WTC11 (cell line): Measurements from ENCODE around the gene AQP2. TPM values are rescaled to one million over a fixed set of nuclear protein-coding genes. Genes with fewer than 3 reads are reported as not detected.

Experiments
- ATAC-seq: fragments of 200-7000 bp; cut with Tn5 transposase; 2 replicates; pipeline ENCODE4 v1.10.0; 2021; ENCODE audit warnings: mild to moderate bottlenecking, moderate library complexity
- CTCF ChIA-PET: fragments of 300-600 bp; sonication (Branson Sonifier 250); formaldehyde crosslinking; loops from one replicate; lab custom pipeline; 2021; ENCODE audit warnings: antibody characterized with exemption; lab: Charles Lee
- POLR2A ChIA-PET: fragments of 350-600 bp; sonication (Branson Sonifier 250); formaldehyde crosslinking; loops from one replicate; lab custom pipeline; 2021; ENCODE audit warnings: antibody characterized with exemption; lab: Charles Lee
- DNase-seq: peaks from one replicate; pipeline ENCODE4 v3.0.0; 2021; ENCODE audit warnings: low spot score
- H3K27ac Mint-ChIP-seq: 2 replicates; pipeline ENCODE4 v1.8.0; 2021; ENCODE audit warnings: mixed read lengths
- H3K27me3 Mint-ChIP-seq: 2 replicates; pipeline ENCODE4 v1.8.0; 2021; ENCODE audit warnings: low read depth, mild to moderate bottlenecking, moderate library complexity, mixed read lengths
- H3K36me3 Mint-ChIP-seq: 2 replicates; pipeline ENCODE4 v1.8.0; 2021; ENCODE audit warnings: mixed read lengths
- H3K4me1 Mint-ChIP-seq: 2 replicates; pipeline ENCODE4 v1.8.0; 2022; ENCODE audit warnings: mixed read lengths
- H3K4me3 Mint-ChIP-seq: 2 replicates; pipeline ENCODE4 v1.8.0; 2021; ENCODE audit warnings: mild to moderate bottlenecking, moderate library complexity, mixed read lengths
- H3K9me3 Mint-ChIP-seq: 2 replicates; pipeline ENCODE4 v1.8.0; 2021; ENCODE audit warnings: mixed read lengths
- AFF4 ChIP-seq: sonication (generic); formaldehyde crosslinking; IDR thresholded peaks from 2 replicates; pipeline ENCODE4 v1.8.1; 2023; ENCODE audit warnings: mild to moderate bottlenecking, missing genetic modification reagents, borderline replicate concordance
- ARID4B ChIP-seq: sonication (generic); formaldehyde crosslinking; IDR thresholded peaks from 2 replicates; pipeline ENCODE4 v1.8.0; 2023; ENCODE audit warnings: missing genetic modification reagents, mild to moderate bottlenecking, borderline replicate concordance
- E2F1 ChIP-seq: sonication (generic); formaldehyde crosslinking; IDR thresholded peaks from 2 replicates; pipeline ENCODE4 v1.8.0; 2022; ENCODE audit warnings: mild to moderate bottlenecking, missing genetic modification reagents
- FOXP4 ChIP-seq: sonication (generic); formaldehyde crosslinking; IDR thresholded peaks from 2 replicates; pipeline ENCODE4 v1.8.0; 2022; ENCODE audit warnings: mild to moderate bottlenecking, missing genetic modification reagents
- GABPB1 ChIP-seq: sonication (generic); formaldehyde crosslinking; IDR thresholded peaks from 2 replicates; pipeline ENCODE4 v1.8.1; 2023; ENCODE audit warnings: mild to moderate bottlenecking, missing genetic modification reagents
- HMGA2 ChIP-seq: fragments of 250-450 bp; sonication (Bioruptor Pico); IDR thresholded peaks from 2 replicates; pipeline ENCODE4 v1.4.0; 2021; ENCODE audit warnings: mild to moderate bottlenecking, moderate library complexity
- HMGXB4 ChIP-seq: sonication (generic); formaldehyde crosslinking; IDR thresholded peaks from 2 replicates; pipeline ENCODE4 v1.8.1; 2023; ENCODE audit warnings: mild to moderate bottlenecking, moderate library complexity, missing genetic modification reagents
- JAZF1 ChIP-seq: fragments of 250-450 bp; sonication (Bioruptor Pico); IDR thresholded peaks from 2 replicates; pipeline ENCODE4 v1.9.0; 2021; ENCODE audit warnings: moderate library complexity, mild to moderate bottlenecking, inconsistent platforms
- NFE2L1 ChIP-seq: sonication (generic); formaldehyde crosslinking; IDR thresholded peaks from 2 replicates; pipeline ENCODE4 v1.8.1; 2023; ENCODE audit warnings: missing genetic modification reagents
- PRRX2 ChIP-seq: fragments of 250-450 bp; sonication (Bioruptor Pico); IDR thresholded peaks from 2 replicates; pipeline ENCODE4 v1.8.0; 2021; ENCODE audit warnings: mild to moderate bottlenecking
- RORB ChIP-seq: fragments of 250-450 bp; sonication (Bioruptor Pico); IDR thresholded peaks from 2 replicates; pipeline ENCODE4 v1.9.0; 2021; ENCODE audit warnings: mild to moderate bottlenecking
- ZBTB43 ChIP-seq: sonication (generic); formaldehyde crosslinking; IDR thresholded peaks from 2 replicates; pipeline ENCODE4 v1.8.1; 2023; ENCODE audit warnings: mild to moderate bottlenecking, missing genetic modification reagents
- ZNF138 ChIP-seq: sonication (generic); formaldehyde crosslinking; conservative IDR thresholded peaks from 2 replicates; pipeline ENCODE4 v1.8.1; 2022; ENCODE audit warnings: mild to moderate bottlenecking, moderate library complexity, missing genetic modification reagents
- ZNF219 ChIP-seq: sonication (generic); formaldehyde crosslinking; IDR thresholded peaks from 2 replicates; pipeline ENCODE4 v1.8.0; 2023; ENCODE audit warnings: missing genetic modification reagents, mild to moderate bottlenecking, borderline replicate concordance
- ZNF396 ChIP-seq: fragments of 250-450 bp; sonication (Bioruptor Pico); IDR thresholded peaks from 2 replicates; pipeline ENCODE4 v1.8.0; 2021; ENCODE audit warnings: mild to moderate bottlenecking, moderate library complexity, borderline replicate concordance
- total RNA-seq: library from RNA; stranded (reverse); gene quantifications from 3 replicates; pipeline ENCODE4 v1.2.3, GENCODE V29; 2021

Gene AQP2
- total RNA-seq, 1 experiment from 2014 or later: not detected

- POLR2A ChIA-PET: no interaction called here
- TF ChIP-seq PRRX2 (CRISPR knock-in tag): no peak
- TF ChIP-seq FOXP4: no peak
- TF ChIP-seq E2F1 (CRISPR knock-in tag): no peak
- no peak for TF ChIP-seq HMGA2 (CRISPR knock-in tag)
Observed at GRCh38 chr12:49939707-49940106, 10.8 kb upstream of the AQP2 start.

GRCh38 chr12:49941556-49942511, 8.7 kb upstream of the AQP2 start:
- peaks cover 36% of the 10 kb centered on the region for H3K4me1 Mint-ChIP-seq
- H3K4me3 Mint-ChIP-seq: no peak overlapping the region
- TF ChIP-seq ZBTB43 (CRISPR knock-in tag) (no peak), ZNF138 (no peak), ARID4B (CRISPR knock-in tag) (no peak), NFE2L1 (CRISPR knock-in tag) (no peak)
- TF ChIP-seq, all 79 proteins: peak for 0
- no peak for ATAC-seq
- Mint-ChIP-seq H3K9me3 (no peaks in the 10 kb centered on the region), H3K27ac (no peak overlapping the region), H3K36me3 (no peaks in the 10 kb centered on the region), H3K27me3 (peaks cover 9% of the 10 kb centered on the region; the same call in 1 of the 2 replicates)
- no peak for DNase-seq
- ChIA-PET POLR2A (no interaction called here), CTCF (interaction anchor here (1.2 to 2.7 kb wide), 8 partner anchors 8 to 97 kb away, joined by 3 to 24 read pairs (median 7); no protein-coding TSS in a partner anchor)

More at GRCh38 chr12:49939707-49940106, 10.8 kb upstream of the AQP2 start:
- Mint-ChIP-seq H3K4me3 (no peak overlapping the region), H3K36me3 (no peaks in the 10 kb centered on the region), H3K9me3 (no peaks in the 10 kb centered on the region), H3K4me1 (peaks cover 16% of the 10 kb centered on the region), H3K27me3 (no peaks in the 10 kb centered on the region; the same call in 1 of the 2 replicates), H3K27ac (no peak overlapping the region)
- no peak for ATAC-seq
- DNase-seq: no peak
- CTCF ChIA-PET: interaction anchor here (1.0 to 1.9 kb wide), 3 partner anchors 27 to 117 kb away, joined by 3 to 9 read pairs (median 4); no protein-coding TSS in a partner anchor

- ATAC-seq (no peak), DNase-seq (no peak)
- Mint-ChIP-seq H3K36me3 (no peaks in the 10 kb centered on the region), H3K4me1 (peaks cover 39% of the 10 kb centered on the region), H3K4me3 (no peak overlapping the region), H3K27ac (no peak overlapping the region), H3K27me3 (peaks cover 9% of the 10 kb centered on the region; the same call in 1 of the 2 replicates), H3K9me3 (no peaks in the 10 kb centered on the region)
- ChIA-PET POLR2A (no interaction called here), CTCF (interaction anchor here (1.2 to 2.7 kb wide), 9 partner anchors 9 to 114 kb away, joined by 3 to 24 read pairs (median 6); no protein-coding TSS in a partner anchor)
- no peak for TF ChIP-seq ZNF396
- no peak for TF ChIP-seq ZNF219 (CRISPR knock-in tag)
- TF ChIP-seq HMGXB4 (CRISPR knock-in tag): no peak
- no peak for TF ChIP-seq JAZF1 (CRISPR knock-in tag)
- TF ChIP-seq RORB: no peak
- no peak for TF ChIP-seq NFE2L1 (CRISPR knock-in tag)
- no peak for TF ChIP-seq GABPB1 (CRISPR knock-in tag)
- no peak for TF ChIP-seq AFF4 (CRISPR knock-in tag)
- TF ChIP-seq PRRX2 (CRISPR knock-in tag): no peak
Observed at GRCh38 chr12:49942512-49942893, 8.0 kb upstream of the AQP2 start.
